Progenitor cell of endocrine pancreas (in vitro differentiated cells): ENCODE measurements around the gene MESD. TPM values are rescaled to one million over a fixed set of nuclear protein-coding genes. Genes with fewer than 3 reads are reported as not detected.

Source experiments
- DNase-seq: peaks from one replicate; pipeline ENCODE4 v3.0.0; 2021; ENCODE audit warnings: low spot score; ENCODE audit not compliant: unreplicated experiment
- H3K27ac Mint-ChIP-seq: 2 replicates; pipeline ENCODE4 v1.8.0; 2021; ENCODE audit warnings: mild to moderate bottlenecking, moderate library complexity, mixed read lengths
- H3K27me3 Mint-ChIP-seq: 2 replicates; pipeline ENCODE4 v1.8.0; 2021; ENCODE audit warnings: mixed read lengths
- H3K36me3 Mint-ChIP-seq: 2 replicates; pipeline ENCODE4 v1.8.0; 2022; ENCODE audit warnings: mixed read lengths; ENCODE audit not compliant: insufficient read depth
- H3K4me1 Mint-ChIP-seq: 2 replicates; pipeline ENCODE4 v1.8.0; 2021; ENCODE audit warnings: low read depth, mixed read lengths
- H3K4me3 Mint-ChIP-seq: 2 replicates; pipeline ENCODE4 v1.8.0; 2021; ENCODE audit warnings: low read depth, mild to moderate bottlenecking, moderate library complexity, mixed read lengths
- H3K9me3 Mint-ChIP-seq: 2 replicates; pipeline ENCODE4 v1.8.0; 2021; ENCODE audit warnings: low read depth, mixed read lengths
- total RNA-seq: library from RNA; stranded (reverse); gene quantifications from 2 replicates; pipeline ENCODE4 v1.2.1, GENCODE V29; 2021
- TF ChIP-seq, protein P1 (sequence below): fragments of 200-600 bp; sonication (generic); IDR thresholded peaks from one replicate; pipeline ENCODE4 v1.5.0; 2021; ENCODE audit warnings: antibody characterized with exemption, mild to moderate bottlenecking; ENCODE audit not compliant: unreplicated experiment

MESD gene
- total RNA-seq, 1 donor from 2014 or later: 42.6 TPM

DNA sequence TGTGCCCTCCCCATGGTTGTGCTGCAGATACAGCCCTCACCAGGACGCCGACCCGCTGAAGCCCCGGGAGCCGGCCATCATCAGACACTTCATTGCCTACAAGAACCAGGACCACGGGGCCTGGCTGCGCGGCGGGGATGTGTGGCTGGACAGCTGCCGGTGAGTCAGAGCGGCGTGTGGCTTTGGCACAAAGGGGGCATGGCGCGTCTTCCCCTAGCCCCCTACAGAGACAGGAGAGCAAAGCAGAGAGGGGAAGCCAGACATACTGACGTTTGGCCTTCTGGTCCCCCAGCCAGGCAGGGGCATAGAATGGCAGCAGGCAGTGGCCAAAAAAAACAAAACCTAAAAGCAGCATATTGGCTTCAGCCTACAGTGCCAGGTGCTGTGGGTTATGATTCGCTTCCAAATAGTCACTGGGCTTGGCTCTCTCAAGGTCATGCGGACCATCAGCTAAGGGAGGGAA is 64.0 kb downstream of the MESD start:
- TF ChIP-seq, protein P1, sequence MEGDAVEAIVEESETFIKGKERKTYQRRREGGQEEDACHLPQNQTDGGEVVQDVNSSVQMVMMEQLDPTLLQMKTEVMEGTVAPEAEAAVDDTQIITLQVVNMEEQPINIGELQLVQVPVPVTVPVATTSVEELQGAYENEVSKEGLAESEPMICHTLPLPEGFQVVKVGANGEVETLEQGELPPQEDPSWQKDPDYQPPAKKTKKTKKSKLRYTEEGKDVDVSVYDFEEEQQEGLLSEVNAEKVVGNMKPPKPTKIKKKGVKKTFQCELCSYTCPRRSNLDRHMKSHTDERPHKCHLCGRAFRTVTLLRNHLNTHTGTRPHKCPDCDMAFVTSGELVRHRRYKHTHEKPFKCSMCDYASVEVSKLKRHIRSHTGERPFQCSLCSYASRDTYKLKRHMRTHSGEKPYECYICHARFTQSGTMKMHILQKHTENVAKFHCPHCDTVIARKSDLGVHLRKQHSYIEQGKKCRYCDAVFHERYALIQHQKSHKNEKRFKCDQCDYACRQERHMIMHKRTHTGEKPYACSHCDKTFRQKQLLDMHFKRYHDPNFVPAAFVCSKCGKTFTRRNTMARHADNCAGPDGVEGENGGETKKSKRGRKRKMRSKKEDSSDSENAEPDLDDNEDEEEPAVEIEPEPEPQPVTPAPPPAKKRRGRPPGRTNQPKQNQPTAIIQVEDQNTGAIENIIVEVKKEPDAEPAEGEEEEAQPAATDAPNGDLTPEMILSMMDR: no peak
- no peak overlapping the region for H3K4me3 Mint-ChIP-seq
- H3K36me3 Mint-ChIP-seq: peaks cover 1% of the 10 kb centered on the region
- no peak overlapping the region for H3K27ac Mint-ChIP-seq
- no peaks in the 10 kb centered on the region for H3K9me3 Mint-ChIP-seq
- H3K4me1 Mint-ChIP-seq: peaks cover 7% of the 10 kb centered on the region
- peaks cover 3% of the 10 kb centered on the region for H3K27me3 Mint-ChIP-seq
- no peak for DNase-seq

DNA sequence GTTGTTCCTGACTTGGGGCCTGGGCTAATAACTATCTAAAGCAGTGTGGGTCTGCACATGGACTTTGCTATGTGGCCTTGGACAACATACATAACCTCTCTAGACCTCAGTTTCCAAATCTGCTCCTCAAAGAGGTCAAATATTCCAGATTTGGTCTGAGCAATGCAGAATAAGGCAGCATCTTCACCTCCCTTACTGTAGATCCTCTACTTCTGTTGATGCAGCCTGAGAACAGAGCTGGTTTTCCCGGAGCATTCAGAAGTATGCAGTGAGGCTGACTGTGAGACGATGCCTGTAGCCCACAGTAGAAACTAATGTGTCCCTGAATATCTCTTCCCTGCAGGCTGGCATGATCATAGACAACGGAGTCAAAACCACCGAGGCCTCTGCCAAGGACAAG is 65.3 kb downstream of the MESD start:
- Mint-ChIP-seq H3K9me3 (no peaks in the 10 kb centered on the region), H3K36me3 (no peaks in the 10 kb centered on the region), H3K4me3 (no peak overlapping the region), H3K27ac (no peak overlapping the region), H3K4me1 (no peaks in the 10 kb centered on the region), H3K27me3 (peaks cover 3% of the 10 kb centered on the region)
- no peak for DNase-seq
- TF ChIP-seq, protein P1: no peak

DNA sequence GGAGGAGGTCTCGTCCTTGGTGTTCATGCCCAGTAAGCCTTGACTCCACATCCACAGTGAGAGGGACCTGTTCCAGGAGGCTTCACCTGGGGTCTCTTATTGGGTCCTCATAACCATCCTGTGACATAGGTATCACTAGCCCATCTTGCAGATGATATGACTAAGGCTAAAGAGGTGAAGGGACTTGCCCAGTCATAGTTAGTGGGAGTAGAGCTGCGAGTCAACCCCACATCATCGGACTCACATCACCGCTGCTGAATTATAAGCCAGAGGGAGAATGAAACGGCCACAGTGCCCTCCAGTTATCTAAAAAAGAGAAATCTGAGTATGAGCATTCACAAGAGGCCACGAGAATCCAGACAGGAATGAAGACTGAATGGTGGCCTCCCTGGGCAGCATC is 66.0 kb downstream of the MESD start:
- H3K27me3 Mint-ChIP-seq: peaks cover 3% of the 10 kb centered on the region
- no peaks in the 10 kb centered on the region for H3K9me3 Mint-ChIP-seq
- H3K27ac Mint-ChIP-seq: no peak overlapping the region
- TF ChIP-seq, protein P1: no peak
- H3K36me3 Mint-ChIP-seq: no peaks in the 10 kb centered on the region
- H3K4me3 Mint-ChIP-seq: no peak overlapping the region
- H3K4me1 Mint-ChIP-seq: no peaks in the 10 kb centered on the region
- DNase-seq: no peak

DNA sequence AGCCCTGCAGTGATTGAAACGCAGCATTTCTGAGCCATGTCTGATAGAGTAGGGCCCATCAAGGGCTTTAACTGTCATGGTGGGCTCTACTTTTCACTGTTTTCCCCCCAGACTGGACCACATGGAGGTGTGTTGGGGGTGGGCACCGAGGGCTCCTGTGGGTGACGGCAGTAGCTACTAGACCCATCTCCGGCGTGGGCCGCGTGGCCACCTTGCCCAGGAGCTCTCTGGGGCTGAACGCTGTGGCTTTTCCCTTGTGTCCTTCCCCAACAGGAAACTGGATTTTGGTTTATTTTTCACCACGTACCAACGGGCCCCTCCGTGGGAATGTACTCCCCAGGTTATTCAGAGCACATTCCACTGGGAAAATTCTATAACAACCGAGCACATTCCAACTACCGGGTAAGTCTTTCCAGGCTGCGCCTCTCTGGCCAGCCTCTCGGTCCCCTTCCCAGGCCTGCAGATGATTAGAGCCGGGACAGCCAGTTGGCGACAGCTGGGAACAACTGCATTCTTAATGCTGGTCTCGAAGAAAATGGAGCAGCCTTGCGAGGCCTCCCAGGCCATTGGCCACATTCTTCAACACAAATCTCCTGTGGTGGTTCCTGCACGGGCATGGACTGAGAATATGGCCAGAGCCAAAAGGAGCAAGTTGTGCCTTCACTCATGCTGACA is 67.7 kb downstream of the MESD start:
- TF ChIP-seq, protein P1: no peak
- DNase-seq: no peak
- H3K4me3 Mint-ChIP-seq: no peak overlapping the region
- no peaks in the 10 kb centered on the region for H3K4me1 Mint-ChIP-seq
- no peak overlapping the region for H3K27ac Mint-ChIP-seq
- no peaks in the 10 kb centered on the region for H3K36me3 Mint-ChIP-seq
- H3K27me3 Mint-ChIP-seq: peaks cover 3% of the 10 kb centered on the region
- no peaks in the 10 kb centered on the region for H3K9me3 Mint-ChIP-seq

DNA sequence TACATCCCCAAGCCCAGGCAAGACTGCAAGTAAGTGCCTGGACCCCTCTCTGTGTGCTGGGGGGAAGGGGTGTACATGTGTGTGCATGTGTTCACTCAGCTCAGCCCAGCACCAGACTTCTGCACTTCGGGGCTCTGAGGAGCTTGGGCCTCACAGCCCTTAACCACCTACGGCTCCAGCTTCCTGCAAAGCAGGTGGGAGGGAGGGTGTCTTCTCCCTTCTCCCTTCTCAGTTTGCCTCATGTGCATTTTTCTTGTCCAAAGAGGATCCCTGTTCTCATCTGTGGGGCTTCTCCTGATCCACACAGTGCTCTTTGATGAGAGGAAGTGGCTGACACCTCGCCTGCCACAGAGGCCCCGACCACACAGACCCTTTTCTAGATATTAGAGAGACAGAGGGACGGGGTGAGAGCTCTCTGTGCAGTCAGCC is 69.3 kb downstream of the MESD start:
- peaks cover 3% of the 10 kb centered on the region for H3K27me3 Mint-ChIP-seq
- DNase-seq: no peak
- H3K4me1 Mint-ChIP-seq: peaks cover 1% of the 10 kb centered on the region
- TF ChIP-seq, protein P1: no peak
- no peak overlapping the region for H3K4me3 Mint-ChIP-seq
- H3K36me3 Mint-ChIP-seq: no peaks in the 10 kb centered on the region
- no peaks in the 10 kb centered on the region for H3K9me3 Mint-ChIP-seq
- no peak overlapping the region for H3K27ac Mint-ChIP-seq
